ENCODE measurements around the gene PRKAG2.
"Not testable (repeated sequence)": the region's sequence is repeated elsewhere in the genome, so short reads cannot be mapped to it uniquely, and the experiment has no call there.

The PRKAG2 gene

DNA sequence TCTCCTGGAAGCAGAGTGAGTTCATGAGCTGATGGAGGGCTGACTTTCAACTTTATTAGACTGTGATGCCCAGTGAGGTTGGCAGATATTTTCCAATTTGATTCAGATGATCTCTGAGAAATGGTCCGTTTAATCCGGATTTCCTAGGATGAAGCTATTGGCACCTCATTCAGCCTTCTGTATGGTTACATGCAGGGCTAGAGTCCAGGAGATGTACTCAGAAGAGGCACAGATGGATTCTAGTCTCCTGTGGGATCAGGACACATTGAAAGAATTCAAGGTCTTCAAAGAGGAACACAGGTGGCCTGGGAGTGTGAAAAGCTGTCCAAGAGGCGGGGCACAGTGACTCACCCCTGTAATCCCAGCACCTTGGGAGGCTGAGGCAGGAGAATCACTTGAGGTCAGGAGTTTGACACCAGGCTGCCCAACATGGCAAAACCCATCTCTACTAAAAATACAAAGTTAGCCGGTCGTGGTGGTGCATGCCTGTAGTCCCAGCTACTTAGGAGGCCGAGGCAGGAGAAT, 334.2 kb downstream of the PRKAG2 start:
- DNase-seq (ENCODE audit: low spot score in 2 of 2) (no peak), ATAC-seq (no peak)
- no peak overlapping the region for H3K4me3 Mint-ChIP-seq
- H3K27ac Mint-ChIP-seq, result no peak overlapping the region
- H3K36me3 Mint-ChIP-seq, result no peaks in the 10 kb centered on the region
- peaks cover 6% of the 10 kb centered on the region for H3K4me1 Mint-ChIP-seq
- no peaks in the 10 kb centered on the region for H3K9me3 Mint-ChIP-seq

DNA sequence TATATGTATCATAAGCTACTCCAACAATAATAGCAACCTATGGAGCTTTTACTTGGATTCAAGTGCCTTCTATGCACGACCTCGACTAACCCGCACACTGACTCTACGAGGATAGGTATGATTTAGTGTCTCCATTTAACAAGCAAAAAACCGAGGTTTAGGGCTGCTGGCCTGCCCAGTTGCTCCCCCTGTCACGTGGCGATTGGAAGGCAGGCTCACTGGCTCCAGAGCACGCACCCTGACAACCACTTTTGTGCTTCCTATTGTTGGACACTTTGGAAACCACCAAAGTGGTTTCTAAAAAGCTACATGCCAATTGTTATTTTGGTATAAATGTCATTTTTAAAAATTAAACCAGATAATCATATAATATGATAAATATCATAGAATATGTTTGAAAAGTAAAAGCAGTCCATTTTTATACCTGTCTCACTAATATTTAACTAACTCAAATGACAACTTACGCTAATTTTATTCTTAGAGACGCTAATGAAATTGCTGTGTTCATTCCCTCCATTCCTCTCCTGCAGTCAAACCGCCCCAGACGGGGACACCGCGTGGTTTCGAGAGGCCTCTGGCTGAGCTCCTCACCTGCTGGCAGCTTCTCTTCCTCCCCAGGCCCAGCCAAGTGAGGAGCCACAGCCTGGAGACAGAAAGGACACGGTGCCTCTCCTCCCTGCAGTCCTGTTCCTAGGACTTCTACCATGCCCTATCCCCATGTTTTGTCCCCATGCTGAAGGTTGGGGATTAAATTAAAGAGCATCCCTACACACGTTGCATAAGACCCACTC, 335.0 kb downstream of the PRKAG2 start:
- peaks cover 10% of the 10 kb centered on the region for H3K4me1 Mint-ChIP-seq
- ATAC-seq (no peak), DNase-seq (ENCODE audit: low spot score in 2 of 2) (no peak)
- H3K9me3 Mint-ChIP-seq, result no peaks in the 10 kb centered on the region
- H3K27ac Mint-ChIP-seq, result no peak overlapping the region
- no peaks in the 10 kb centered on the region for H3K36me3 Mint-ChIP-seq
- H3K4me3 Mint-ChIP-seq, result no peak overlapping the region

DNA sequence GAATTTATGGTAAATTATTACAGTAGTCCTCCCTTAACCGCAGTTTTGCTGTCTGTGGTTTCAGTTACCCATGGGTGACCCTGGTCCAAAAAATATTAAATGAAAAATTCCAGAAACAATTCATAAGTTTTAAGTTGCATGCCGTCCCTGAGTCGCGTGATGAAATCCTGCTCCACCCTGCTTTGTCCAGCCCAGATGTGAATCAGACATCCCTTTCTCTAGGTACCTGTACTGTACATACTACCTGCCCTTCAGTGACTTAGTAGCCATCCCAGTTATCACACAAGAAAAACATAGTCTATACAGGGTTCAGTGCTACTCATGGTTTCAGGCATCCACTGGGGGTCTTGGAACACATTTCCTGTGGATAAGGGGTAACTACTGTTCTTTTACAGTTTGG, 336.8 kb downstream of the PRKAG2 start:
- ATAC-seq, result no peak
- H3K4me3 Mint-ChIP-seq, result no peak overlapping the region
- H3K9me3 Mint-ChIP-seq, result no peaks in the 10 kb centered on the region
- peaks cover 10% of the 10 kb centered on the region for H3K4me1 Mint-ChIP-seq
- no peak overlapping the region for H3K27ac Mint-ChIP-seq
- H3K36me3 Mint-ChIP-seq, result no peaks in the 10 kb centered on the region
- DNase-seq (ENCODE audit: low spot score in 2 of 2), result no peak

DNA sequence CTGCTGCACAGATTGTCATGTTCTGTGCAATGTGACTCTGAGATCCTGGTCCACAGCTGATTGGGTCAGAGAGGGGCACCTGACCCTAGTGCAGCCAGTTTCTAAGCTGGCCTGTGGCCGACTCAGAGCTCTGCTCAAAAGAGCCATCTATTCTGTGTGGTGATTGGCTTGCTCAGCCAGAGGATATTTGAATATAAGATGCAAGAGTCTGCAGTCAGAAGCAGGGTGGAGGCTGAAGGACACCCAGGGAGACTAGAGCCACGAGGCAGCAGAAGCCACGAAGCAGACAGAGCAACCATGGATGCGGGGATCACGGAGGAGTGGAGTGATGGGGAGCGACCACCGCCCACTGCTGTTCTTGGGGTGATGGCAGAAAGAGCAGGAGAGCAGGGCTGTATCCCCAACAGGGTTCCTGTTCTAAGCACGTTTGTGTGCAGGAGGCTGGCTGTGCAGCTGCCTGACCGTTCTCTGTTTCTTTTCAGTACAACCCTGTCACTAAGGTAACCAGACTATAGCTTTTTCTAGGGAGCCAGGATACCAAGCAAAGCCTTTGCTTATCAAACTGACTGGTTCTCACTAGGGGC, 337.7 kb downstream of the PRKAG2 start:
- no peaks in the 10 kb centered on the region for H3K9me3 Mint-ChIP-seq
- peak overlapping the region; percentile 51 for H3K27ac Mint-ChIP-seq
- DNase-seq (ENCODE audit: low spot score in 2 of 2) (no peak), ATAC-seq (peak; percentile 51)
- H3K4me3 Mint-ChIP-seq, result no peak overlapping the region
- H3K36me3 Mint-ChIP-seq, result no peaks in the 10 kb centered on the region
- peaks cover 10% of the 10 kb centered on the region for H3K4me1 Mint-ChIP-seq

DNA sequence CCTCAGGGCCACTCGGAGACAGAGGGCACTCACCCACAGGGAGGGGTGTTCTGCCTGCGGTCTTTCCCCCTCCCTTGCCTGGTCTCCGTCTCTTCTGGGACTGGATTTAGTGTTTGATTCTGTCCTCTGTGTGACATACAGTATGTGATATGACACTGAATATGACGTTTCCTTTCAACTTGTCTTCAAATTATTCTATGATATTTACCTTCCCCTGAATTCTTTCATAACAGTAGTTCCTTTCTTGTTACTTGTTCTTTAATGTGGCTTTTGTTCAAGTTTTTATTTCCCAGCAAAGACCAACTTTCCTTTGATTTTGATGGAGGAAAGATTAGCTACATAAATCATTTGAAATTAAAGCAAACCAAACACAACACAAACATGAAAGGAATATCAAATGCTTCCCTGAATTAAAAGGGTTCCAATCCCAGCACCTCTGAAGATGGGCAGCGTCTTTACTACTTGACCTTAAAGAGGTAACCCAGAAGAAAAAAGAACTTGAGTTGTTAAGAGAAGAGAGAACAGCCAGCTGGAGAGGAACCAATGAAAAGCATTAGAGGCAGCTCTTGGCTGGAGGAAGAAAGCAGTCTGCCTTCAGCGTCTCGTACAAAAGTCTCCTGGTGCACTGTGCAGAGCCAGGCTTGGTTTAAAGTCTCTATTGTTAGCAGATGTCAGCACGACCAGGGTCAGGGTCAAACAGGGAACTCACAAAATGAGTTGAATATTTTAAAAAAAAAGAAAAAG, 338.9 kb downstream of the PRKAG2 start:
- Mint-ChIP-seq H3K36me3 (no peaks in the 10 kb centered on the region), H3K27ac (peak overlapping the region; percentile 51), H3K9me3 (no peaks in the 10 kb centered on the region), H3K4me3 (no peak overlapping the region), H3K4me1 (peaks cover 10% of the 10 kb centered on the region)
- ATAC-seq (no peak), DNase-seq (ENCODE audit: low spot score in 2 of 2) (no peak)

DNA sequence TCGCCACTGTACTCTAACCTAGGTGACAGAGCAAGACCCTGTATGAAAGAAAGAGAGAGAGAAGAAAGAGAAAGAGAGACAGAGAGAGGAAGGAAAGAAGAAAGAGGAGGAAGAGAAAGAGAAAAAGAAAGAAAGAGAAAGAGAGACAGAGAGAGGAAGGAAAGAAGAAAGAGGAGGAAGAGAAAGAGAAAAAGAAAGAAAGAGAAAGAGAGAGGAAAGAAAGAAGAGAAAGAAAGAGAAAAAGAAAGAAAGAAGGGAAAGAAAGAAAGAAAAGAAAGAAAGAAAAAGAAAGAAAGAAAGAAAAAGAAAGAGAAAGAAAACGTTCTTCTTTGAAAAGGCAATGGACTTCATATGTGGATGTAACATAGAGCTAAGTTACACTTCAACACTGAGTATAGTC, 340.7 kb downstream of the PRKAG2 start:
- H3K9me3 Mint-ChIP-seq; ATAC-seq; DNase-seq (ENCODE audit: low spot score in 2 of 2); H3K4me3 Mint-ChIP-seq; H3K36me3 Mint-ChIP-seq; H3K27ac Mint-ChIP-seq: not testable (repeated sequence)
- H3K4me1 Mint-ChIP-seq, result peaks cover 10% of the 10 kb centered on the region

DNA sequence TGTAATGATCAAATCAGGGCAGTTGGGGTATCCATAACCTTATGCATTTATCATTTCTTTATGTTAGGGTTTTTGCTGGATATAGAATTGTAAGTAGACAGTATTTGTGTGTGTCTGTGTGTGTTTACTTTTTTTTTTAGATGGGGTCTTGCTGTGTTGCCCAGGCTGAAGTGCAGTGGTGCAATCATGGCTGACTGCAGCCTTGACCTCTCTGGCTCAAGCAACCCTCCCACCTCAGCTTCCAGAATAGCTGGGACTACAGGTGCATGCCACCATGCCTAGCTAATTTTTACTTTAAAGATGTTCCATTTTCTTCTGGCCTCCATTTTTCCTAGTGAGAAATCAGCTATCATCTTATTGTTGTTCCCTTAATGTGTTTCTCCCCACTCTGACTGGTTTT, 347.1 kb downstream of the PRKAG2 start:
- H3K9me3 Mint-ChIP-seq, result peaks cover 11% of the 10 kb centered on the region
- no peak for DNase-seq (ENCODE audit: low spot score in 2 of 2)
- H3K4me3 Mint-ChIP-seq, result no peak overlapping the region
- H3K27ac Mint-ChIP-seq, result no peak overlapping the region
- no peak for ATAC-seq
- peaks cover 5% of the 10 kb centered on the region for H3K36me3 Mint-ChIP-seq
- no peaks in the 10 kb centered on the region for H3K4me1 Mint-ChIP-seq

DNA sequence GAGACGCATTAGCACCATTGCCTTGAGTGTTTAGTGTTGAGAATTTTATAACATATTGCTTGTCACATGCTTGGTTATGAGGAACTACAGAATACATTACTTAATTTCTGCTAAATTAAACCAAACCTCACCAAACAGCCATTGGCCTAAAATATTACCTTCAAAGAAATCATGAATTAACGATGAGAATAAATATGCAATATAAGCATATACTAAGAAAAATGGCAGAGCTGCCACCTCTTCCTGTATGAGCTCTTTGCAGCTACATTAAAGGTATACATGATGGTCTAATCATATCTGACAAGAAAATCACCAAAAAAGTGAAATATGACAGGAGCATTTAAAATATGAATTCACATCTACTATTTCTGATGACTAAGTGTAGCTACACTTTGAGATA, 352.1 kb downstream of the PRKAG2 start:
- Mint-ChIP-seq H3K36me3 (peaks cover 8% of the 10 kb centered on the region), H3K27ac (no peak overlapping the region), H3K4me1 (peaks cover 10% of the 10 kb centered on the region), H3K9me3 (no peaks in the 10 kb centered on the region), H3K4me3 (no peak overlapping the region)
- no peak for DNase-seq (ENCODE audit: low spot score in 2 of 2)
- ATAC-seq, result no peak

DNA sequence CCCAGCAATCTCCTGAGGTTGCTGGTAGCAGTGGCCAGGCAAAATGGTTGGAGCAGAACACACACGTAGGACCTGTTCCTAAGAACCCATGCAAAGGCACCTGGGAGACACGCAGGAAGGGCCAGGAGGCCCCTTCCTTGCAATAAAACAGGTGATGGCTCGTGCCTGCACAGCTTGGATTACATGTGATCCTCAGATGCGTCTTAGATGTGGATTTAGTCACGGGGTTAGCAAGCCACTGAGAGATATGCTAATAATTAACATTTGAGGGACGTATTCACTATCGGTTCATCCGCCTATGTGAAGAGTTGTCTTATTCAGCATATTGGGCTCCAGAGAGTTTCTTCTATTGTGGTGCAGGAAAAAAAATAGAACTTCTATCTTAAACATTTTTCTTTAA, 352.6 kb downstream of the PRKAG2 start:
- ATAC-seq (no peak), DNase-seq (ENCODE audit: low spot score in 2 of 2) (no peak)
- H3K9me3 Mint-ChIP-seq, result no peaks in the 10 kb centered on the region
- H3K4me3 Mint-ChIP-seq, result no peak overlapping the region
- no peak overlapping the region for H3K27ac Mint-ChIP-seq
- peaks cover 13% of the 10 kb centered on the region for H3K36me3 Mint-ChIP-seq
- peaks cover 10% of the 10 kb centered on the region for H3K4me1 Mint-ChIP-seq

DNA sequence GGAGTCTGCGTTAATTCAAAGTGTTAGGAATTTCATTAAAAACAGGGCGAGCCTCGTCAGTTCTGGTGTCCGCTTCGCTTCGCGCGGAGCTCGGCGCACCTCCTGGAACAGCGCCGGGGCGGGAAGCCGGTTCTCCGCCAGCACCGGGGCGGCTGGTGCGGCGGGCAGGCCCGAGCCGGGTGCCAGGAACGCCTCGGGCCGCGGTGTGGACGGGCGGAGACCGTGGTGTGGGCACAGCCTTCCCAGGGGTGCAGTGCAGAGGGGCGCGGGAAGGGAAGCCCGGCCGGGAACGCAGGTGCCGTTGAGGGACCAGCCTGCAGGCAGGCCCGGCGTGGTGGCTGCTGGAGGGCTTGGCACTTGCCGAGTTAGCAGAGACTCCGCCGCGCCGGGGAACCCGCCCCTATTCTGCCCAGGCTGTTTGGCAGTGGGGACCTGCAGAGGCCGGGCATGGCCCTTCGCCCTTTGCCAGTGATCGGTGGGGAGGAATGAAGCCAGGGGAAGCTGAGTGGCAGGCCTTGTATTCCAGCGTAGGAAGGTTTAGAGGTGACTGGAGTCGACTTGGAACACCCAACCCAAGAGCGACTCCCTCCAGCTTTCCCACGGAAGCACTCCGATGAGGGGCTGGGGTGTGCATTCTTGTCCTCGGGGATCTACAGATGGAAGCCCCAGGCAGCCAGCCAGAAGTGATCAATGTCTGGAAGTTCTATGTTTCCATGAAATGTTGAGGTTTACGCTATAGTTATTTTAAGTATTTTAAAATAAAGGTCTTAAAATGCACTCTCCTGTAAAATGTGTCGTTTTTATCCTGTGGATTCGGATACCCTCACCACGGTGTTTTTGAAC, 356.3 kb downstream of the PRKAG2 start:
- peak in 1 of 2 donors; percentile 25 for DNase-seq (ENCODE audit: low spot score in 2 of 2)
- H3K27ac Mint-ChIP-seq, result peak overlapping the region; percentile 97
- H3K4me1 Mint-ChIP-seq, result peaks cover 39% of the 10 kb centered on the region
- H3K4me3 Mint-ChIP-seq, result peak overlapping the region; percentile 85
- peaks cover 36% of the 10 kb centered on the region for H3K36me3 Mint-ChIP-seq
- no peaks in the 10 kb centered on the region for H3K9me3 Mint-ChIP-seq
- peak; percentile 0 for ATAC-seq

DNA sequence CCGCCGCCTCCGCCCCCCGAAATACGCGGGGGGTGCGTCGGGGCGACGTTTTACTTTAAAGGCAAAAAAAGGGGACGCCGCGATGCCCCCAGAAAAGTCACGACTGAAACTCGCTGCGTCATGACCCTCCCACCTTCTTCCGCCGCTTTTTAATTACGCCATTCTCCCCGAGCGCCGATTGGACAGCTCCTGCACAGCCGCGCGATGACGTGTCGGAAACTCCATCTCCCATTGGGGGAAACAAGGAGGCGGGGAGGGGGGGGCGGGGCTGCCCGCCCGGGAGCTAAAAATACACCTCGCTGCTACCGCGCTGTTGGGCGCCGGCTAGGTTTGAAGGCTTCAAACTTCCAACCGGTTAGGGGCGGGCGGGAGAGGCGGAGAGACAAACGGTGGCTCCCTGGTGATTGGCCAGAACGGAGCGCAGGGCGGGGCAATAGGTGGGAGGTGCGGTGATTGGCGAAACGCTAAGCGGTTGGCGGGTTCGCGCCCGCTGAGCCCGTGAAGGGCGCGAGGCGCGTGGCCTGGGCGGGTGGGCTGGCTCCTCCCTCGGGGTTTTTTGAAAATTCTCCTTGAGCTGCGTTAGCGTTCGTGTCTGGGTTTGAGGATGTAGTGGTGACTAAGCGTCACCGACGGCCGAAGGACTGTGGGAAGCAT, 357.0 kb downstream of the PRKAG2 start, which contains the start of gene RHEB:
Gene RHEB, minus strand, starts transcription at position 131 of the 654 bp plus-strand sequence. CDS start 384 bp downstream, outside the sequence.
- H3K9me3 Mint-ChIP-seq, result no peaks in the 10 kb centered on the region
- H3K4me3 Mint-ChIP-seq, result peak within 1 kb of the TSS; percentile 85
- peak; percentile 89 for ATAC-seq
- H3K27ac Mint-ChIP-seq, result peak within 1 kb of the TSS; percentile 97
- H3K4me1 Mint-ChIP-seq, result peaks cover 47% of the 10 kb centered on the region
- peak; percentile 87 to 98 for DNase-seq (ENCODE audit: low spot score in 2 of 2)
- H3K36me3 Mint-ChIP-seq, result peaks cover 36% of the 10 kb centered on the region

DNA sequence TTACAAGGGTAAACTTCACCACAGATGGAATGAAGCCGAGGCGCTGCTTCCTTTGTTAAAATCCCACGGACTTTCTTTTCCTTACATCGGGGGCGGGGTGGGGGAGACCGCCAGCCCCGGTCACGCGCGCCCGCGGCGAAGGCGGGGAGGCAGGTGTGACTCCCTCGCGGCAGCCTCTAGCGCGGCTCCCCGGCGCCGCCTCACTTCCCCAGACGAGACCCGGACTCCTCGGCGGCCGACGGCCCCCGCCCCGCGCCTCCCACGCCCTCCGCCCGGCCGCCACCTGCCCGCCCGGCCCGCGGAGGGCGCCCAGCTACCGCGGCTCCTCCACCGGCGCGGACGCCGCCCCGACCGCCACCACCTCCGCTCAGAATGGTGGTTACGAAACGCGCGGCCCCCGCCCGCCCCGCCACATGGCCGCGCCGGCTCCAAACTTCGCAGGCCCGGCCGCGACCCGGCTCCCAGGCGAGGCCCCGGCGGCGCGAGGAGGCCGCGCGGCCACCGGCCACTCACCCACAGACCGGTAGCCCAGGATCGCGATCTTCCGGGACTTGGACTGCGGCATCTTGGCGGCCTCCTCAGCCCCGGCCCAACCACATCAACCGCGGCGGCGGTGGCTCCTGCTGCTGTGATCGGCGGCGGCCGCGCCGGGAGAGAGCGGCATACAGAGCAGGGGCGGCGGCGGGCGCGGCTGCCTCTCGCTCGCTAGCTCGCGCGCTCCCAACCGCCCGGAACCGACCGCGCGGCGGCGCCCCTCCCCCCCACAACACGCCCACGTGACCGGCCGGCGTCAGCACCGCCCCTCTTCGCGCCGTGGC, 357.8 kb downstream of the PRKAG2 start:
- DNase-seq (ENCODE audit: low spot score in 2 of 2) (peak; percentile 54 to 81), ATAC-seq (peak; percentile 71)
- not testable (repeated sequence) for H3K9me3 Mint-ChIP-seq
- peak overlapping the region; percentile 85 for H3K4me3 Mint-ChIP-seq
- peaks cover 36% of the 10 kb centered on the region for H3K36me3 Mint-ChIP-seq
- H3K27ac Mint-ChIP-seq, result peak overlapping the region; percentile 97
- H3K4me1 Mint-ChIP-seq, result peaks cover 53% of the 10 kb centered on the region

DNA sequence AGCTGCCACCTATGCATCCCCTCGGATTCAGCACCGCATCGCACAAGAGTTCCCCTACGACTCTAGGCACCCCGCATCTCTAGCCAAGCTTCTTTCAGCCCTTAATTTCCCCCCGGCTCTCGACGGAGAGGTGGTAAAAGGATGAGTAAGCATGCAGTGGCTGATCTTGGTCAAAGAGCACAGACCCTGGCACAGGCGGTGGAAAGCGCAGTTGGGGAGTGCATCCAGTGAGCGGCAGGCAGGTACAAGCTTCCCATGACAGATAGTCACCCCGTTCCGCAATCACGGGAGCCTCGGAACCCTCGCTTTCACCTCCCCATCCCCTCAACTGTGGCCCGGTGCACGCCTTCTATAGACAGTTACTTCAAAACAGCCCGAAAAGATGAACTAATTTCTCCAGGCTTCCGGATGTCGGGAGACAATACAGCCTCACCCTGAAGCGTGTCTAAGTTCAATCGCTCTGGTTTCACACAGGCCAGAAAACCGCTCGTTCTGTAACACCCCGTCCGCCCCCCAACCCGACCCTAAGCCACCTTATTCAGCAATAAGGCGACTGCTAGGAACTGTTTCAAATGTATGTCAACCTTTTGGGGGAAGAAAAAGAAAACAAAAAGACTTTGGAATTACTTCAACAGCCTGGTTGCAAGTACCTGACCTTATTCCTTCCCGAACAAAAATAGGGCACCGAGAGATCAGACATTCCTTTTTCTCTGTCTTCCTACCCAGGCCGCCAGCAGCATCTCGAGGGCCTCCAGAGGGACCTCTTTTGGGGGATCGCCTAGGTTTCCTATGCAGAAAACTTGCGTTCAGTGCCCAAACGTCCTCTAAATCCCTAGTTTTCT, 358.6 kb downstream of the PRKAG2 start:
- ATAC-seq, result peak; percentile 44
- Mint-ChIP-seq H3K4me1 (peaks cover 61% of the 10 kb centered on the region), H3K9me3 (no peaks in the 10 kb centered on the region)

More for the DNA sequence above, 358.6 kb downstream of the PRKAG2 start:
- peak; percentile 38 to 78 for DNase-seq (ENCODE audit: low spot score in 2 of 2)
- Mint-ChIP-seq H3K27ac (peak overlapping the region; percentile 97), H3K36me3 (peaks cover 36% of the 10 kb centered on the region), H3K4me3 (peak overlapping the region; percentile 85)

Measured in stimulated activated effector memory CD8-positive, alpha-beta T cell treated with anti-CD3 and anti-CD28 coated beads, Interleukin-12 subunit alpha, Interleukin-12 subunit beta, amount 100 ng/mL, for 72 hours (primary cell).